SW480 (cell line): ENCODE results near the gene ACP7.
"Not testable (repeated sequence)": the region's sequence is repeated elsewhere in the genome, so short reads cannot be mapped to it uniquely, and the experiment has no call there.

Experiments used
- DNase-seq: peaks from one replicate; pipeline ENCODE4 v3.0.0-alpha.2; 2016; ENCODE audit warnings: low spot score

ACP7 gene

GRCh38 chr19:39110263-39110967, 26.2 kb downstream of the ACP7 start:
- peak; percentile 73 for DNase-seq

DNA sequence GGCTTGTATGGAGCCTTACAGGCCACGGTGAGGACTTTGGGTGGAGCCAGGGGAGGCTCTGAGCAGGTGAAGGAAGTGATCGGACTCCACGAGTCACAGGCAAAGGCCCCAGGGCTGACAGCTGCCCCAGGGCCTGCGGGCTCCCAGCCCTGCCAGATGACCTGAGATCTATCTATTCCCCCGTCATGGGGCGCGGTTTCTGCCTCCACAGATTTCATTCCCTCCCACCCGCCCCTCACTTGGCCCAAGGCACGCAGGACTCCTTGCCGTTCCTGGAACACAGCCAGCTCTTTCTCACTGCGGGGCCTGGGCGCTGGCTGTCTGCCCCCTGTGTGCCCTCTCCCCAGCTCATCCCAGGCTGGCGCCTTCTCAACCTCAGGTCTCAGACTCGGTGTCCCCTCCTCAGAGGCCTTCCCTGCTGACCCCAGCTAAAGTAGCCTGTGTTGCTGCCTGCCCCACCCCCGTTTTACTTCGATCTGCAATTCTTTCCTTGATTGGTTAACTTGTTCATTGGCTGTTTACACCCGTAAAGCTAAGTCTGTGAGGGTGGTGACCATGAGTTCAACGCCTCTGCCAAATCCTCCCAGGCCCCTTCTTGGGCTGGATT, 27.5 kb downstream of the ACP7 start:
- no peak for DNase-seq

- no peak for DNase-seq
Observed at GRCh38 chr19:39112338-39112890, 28.2 kb downstream of the ACP7 start.

DNA sequence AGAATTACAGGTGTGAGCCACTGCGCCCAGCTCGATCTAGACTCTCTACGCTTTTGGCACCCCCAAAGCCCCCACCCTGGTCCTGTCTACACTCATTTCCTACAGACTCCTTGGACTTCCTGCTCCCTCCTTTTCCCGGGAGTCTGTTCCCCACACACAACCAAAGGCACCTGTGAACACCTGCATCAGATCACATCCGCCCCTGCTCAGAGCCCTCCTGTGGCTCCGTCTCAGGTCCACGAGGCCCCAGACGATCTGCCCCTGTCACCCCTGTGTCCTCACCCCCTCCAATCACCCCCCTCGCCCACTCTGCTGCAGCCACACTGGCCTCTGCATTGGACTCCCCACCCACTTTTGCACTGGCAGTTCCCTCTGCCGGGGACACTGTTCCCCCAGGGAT, 29.0 kb downstream of the ACP7 start:
- no peak for DNase-seq

- no peak for DNase-seq
Observed at GRCh38 chr19:39115105-39115847, 31.1 kb downstream of the ACP7 start.

- DNase-seq: not testable (repeated sequence)
Observed at GRCh38 chr19:39117023-39117422, 32.9 kb downstream of the ACP7 start.

DNA sequence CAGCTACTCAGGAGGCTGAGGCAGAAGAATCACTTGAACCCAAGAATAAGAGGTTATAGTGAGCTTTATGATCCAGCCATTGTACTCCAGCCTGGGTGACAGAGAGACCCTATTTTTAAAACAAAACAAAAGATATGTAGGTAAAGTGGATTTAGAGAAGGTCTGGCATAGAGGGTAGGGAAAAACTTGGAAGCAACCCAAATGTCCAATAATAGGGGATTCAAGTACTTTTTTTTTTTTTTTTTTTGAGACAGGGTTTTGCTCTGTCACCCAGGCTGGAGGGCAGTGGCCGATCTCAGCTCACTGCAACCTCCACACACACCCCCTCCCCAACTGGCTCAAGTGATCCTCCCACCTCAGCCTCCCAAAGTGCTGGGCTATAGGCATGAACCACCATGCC, 35.7 kb downstream of the ACP7 start:
- DNase-seq: no peak

- no peak for DNase-seq
Observed at GRCh38 chr19:39122934-39123731, 39.0 kb downstream of the ACP7 start.

DNA sequence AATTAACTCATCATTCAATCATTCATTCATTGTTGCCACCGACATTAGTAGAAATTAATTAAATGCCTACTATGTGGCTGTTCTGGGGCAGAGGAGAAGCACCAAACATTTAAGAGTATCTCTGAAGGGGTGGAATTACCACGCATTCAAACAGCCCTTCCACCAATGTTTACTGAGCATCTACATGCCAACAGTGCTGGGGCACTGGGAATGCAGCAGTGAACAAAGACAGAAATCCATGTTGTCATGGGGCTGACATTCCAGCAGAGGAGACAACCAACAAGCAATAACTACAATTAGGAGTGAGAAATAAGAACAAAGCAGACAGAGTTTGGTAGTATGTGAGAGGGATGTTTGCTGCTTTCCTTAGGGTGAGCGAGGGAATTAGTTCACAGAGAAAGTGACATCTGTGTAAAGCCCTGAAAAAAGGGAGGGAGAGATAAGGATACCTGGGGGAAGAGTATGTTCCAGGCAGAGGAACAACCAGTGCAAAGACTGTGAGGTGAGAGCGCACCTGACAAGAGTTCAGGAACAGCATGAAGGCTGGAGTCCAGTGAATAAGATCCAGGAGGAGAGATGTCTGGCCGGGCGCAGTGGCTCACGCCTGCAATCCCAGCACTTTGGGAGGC, 40.1 kb downstream of the ACP7 start:
- DNase-seq: no peak

DNA sequence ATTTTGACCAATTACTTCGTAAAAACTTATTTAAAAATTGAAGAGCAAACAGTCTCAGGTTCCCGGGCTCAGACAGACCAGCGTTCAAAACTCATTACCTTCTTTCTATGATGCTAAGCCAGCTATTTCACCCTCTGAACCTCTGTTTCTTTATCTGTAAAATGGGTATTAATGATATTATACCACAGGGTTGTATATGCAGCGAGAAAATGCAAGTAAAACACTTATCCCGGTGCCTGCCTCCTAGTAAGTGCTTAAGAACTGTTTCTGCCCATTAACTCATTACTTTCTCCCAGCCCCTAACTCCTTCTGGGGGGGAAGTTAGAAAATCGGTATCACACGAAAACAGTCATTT, 41.0 kb downstream of the ACP7 start:
- DNase-seq: no peak

DNA sequence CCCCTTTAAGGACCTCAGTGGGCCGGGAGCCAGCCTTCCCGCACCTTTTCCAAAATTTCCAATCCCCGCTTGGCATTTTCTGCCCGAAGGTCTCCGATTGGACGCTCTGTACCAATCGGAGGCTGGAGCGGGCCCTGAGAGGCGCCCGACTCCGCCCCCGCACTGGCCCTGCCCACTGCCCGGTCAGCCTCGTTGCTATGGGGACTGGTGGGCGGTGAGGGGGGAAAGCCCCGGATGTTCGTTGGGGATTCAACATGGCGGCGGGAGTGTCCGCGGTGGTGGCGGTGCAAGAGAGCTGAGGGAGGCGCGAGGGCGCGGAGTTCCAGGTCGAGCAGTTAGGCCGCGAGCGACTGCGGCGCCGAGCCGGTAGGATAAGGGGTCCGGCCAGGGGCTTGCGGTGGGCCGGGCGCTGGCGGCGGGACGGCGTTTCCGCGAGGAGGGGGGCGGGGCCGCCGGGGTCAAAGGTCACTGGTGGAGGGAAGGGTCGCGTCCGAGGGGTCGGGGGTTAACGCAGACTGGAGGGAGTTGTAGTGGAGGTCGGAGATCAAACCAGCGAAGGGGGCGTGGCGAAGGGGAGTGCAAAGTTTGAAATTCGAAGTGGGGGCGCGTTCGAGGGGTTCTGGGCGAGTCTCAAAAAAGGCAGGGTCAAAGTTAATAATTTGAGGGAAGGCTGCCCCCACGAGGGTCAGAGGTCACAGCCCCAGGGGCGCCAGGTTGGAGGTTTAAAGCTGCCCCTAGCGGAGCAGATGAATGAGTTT, 41.6 kb downstream of the ACP7 start, which contains the start of gene PAK4:
PAK4 (plus strand) TSS at position 233 of the 758 bp plus-strand sequence. CDS start 43,768 bp downstream, outside the sequence.
- peak; percentile 99 for DNase-seq

GRCh38 chr19:39126312-39127187, 42.4 kb downstream of the ACP7 start:
- peak; percentile 83 for DNase-seq

DNA sequence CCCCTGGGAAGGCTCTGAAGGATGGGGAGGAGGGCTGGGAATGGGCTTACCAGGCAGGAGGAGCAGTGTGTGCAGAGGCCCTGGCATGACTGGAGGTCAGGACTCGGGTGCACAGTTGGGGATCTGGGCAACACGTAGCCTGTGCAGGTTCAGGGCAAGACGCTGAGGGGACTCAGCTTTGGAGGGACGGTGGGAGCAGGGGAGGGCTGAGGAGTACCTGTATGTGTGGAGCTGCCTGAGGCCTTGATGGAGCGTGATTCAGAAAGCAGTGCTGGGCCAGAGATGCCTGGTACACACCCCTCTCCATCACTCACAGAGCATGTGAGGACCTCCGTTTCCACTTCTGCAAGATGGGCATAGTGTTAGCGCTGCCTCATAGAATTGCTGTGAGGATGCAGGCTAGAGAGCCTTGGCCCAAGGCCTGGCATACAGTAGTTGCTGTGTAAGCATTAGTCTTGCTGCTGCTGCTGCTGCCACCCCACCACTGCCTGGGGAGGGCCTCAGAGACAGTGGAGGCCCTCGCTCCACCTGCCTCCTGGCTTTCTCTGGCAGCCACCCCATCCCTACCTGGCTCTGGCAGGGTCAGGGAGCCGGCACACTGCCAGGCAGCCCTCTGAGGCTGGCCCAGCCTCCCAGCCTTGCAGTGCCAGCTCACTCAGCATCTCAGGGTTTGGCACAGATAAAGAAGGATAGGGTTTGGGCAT, 43.8 kb downstream of the ACP7 start:
- no peak for DNase-seq

GRCh38 chr19:39128516-39129079, 44.4 kb downstream of the ACP7 start:
- DNase-seq: no peak

- no peak for DNase-seq
Observed at GRCh38 chr19:39129116-39129515, 44.9 kb downstream of the ACP7 start.

- DNase-seq: no peak
Observed at GRCh38 chr19:39130337-39131254, 46.4 kb downstream of the ACP7 start.

- DNase-seq: no peak
Observed at GRCh38 chr19:39131255-39131755, 47.1 kb downstream of the ACP7 start.
